IMR-90 (cell line): Measurements from ENCODE around the gene DCAF10. TPM values are rescaled to one million over a fixed set of nuclear protein-coding genes. Genes with fewer than 3 reads are reported as not detected.

Experiments
- ATAC-seq: fragments of 200-7000 bp; cut with Tn5 transposase; 2 replicates; pipeline ENCODE4 v1.9.1; 2020; ENCODE audit warnings: low read depth, mild to moderate bottlenecking, moderate library complexity
- BruUV-seq: library from RNA; stranded (reverse); fragments of 400-500 nt; replicated peaks from 2 replicates; lab custom pipeline; 2021; lab: Mats Ljungman, UMichigan
- CTCF ChIA-PET: fragments of 300-600 bp; formaldehyde crosslinking; extraction: SDS; loops from one replicate; lab custom pipeline; 2021; ENCODE audit warnings: antibody characterized with exemption; lab: Yijun Ruan, JAX
- POLR2A ChIA-PET: fragments of 300-600 bp; sonication (Branson Sonifier 250); formaldehyde crosslinking; loops from one replicate; lab custom pipeline; 2022; ENCODE audit warnings: antibody characterized with exemption; ENCODE audit not compliant: unreplicated experiment; lab: Charles Lee
- DNase-seq: peaks from one replicate; pipeline ENCODE4 v3.0.0; 2013
- H2AFZ ChIP-seq: replicated peaks from 2 replicates; pipeline ENCODE3; 2013; ENCODE audit warnings: low read length, mild to moderate bottlenecking; ENCODE audit not compliant: poor library complexity
- H2AK5ac ChIP-seq: 2 replicates; pipeline ENCODE4 v1.6.1; 2013; ENCODE audit warnings: low read depth, low read length, inconsistent platforms
- H2AK9ac ChIP-seq: replicated peaks from 2 replicates; pipeline ENCODE3; 2013; ENCODE audit warnings: mild to moderate bottlenecking, low read depth, low read length, moderate library complexity; ENCODE audit not compliant: poor library complexity
- H2BK120ac ChIP-seq: 2 replicates; pipeline ENCODE4 v1.6.1; 2013; ENCODE audit warnings: low read depth, low read length, inconsistent platforms
- H2BK15ac ChIP-seq: 3 replicates; pipeline ENCODE4 v1.6.1; 2013; ENCODE audit warnings: low read depth, low read length, inconsistent platforms
- H2BK20ac ChIP-seq: 2 replicates; pipeline ENCODE4 v1.6.1; 2013; ENCODE audit warnings: low read depth, mild to moderate bottlenecking, inconsistent platforms, low read length, moderate library complexity
- H2BK5ac ChIP-seq: 2 replicates; pipeline ENCODE4 v1.6.1; 2013; ENCODE audit warnings: mild to moderate bottlenecking, low read depth, low read length, inconsistent platforms; ENCODE audit not compliant: poor library complexity, severe bottlenecking
- H3K14ac ChIP-seq: replicated peaks from 2 replicates; pipeline ENCODE4 v1.6.1; 2013; ENCODE audit warnings: low read depth, low read length, inconsistent platforms
- H3K18ac ChIP-seq: 2 replicates; pipeline ENCODE4 v1.6.1; 2013; ENCODE audit warnings: low read depth, low read length, control low read depth
- H3K23ac ChIP-seq: 2 replicates; pipeline ENCODE4 v1.6.1; 2013; ENCODE audit warnings: low read depth, low read length, inconsistent platforms
- H3K27ac ChIP-seq: 2 replicates; pipeline ENCODE4 v1.5.1; 2013; ENCODE audit warnings: mild to moderate bottlenecking, control low read depth, low read length; ENCODE audit not compliant: insufficient read depth
- H3K27me3 ChIP-seq: 2 replicates; pipeline ENCODE4 v1.6.1; 2013; ENCODE audit warnings: low read length; ENCODE audit not compliant: control insufficient read depth, insufficient read depth
- H3K36me3 ChIP-seq: 2 replicates; pipeline ENCODE4 v1.6.1; 2013; ENCODE audit warnings: low read length, mixed read lengths; ENCODE audit not compliant: control insufficient read depth, insufficient read depth
- H3K4ac ChIP-seq: 2 replicates; pipeline ENCODE4 v1.6.1; 2013; ENCODE audit warnings: low read depth, low read length, inconsistent platforms
- H3K4me1 ChIP-seq: 2 replicates; pipeline ENCODE4 v1.6.1; 2013; ENCODE audit warnings: low read length, mixed read lengths; ENCODE audit not compliant: control insufficient read depth, insufficient read depth
- H3K4me2 ChIP-seq: 2 replicates; pipeline ENCODE4 v1.6.1; 2013; ENCODE audit warnings: low read depth, mild to moderate bottlenecking, control low read depth, low read length, moderate library complexity
- H3K4me3 ChIP-seq: 2 replicates; pipeline ENCODE4 v1.5.1; 2013; ENCODE audit warnings: low read depth, mild to moderate bottlenecking, control low read depth, low read length, moderate library complexity; ENCODE audit not compliant: insufficient read depth
- H3K56ac ChIP-seq: 2 replicates; pipeline ENCODE4 v1.6.1; 2013; ENCODE audit warnings: low read length, inconsistent platforms; ENCODE audit not compliant: insufficient read depth; ENCODE audit errors: extremely low read depth
- H3K79me1 ChIP-seq, 2 experiments: 2 replicates each; pipeline ENCODE4 v1.6.1; 2013; ENCODE audit warnings: low read length in 2 of 2, inconsistent platforms in 1 of 2, low read depth in 1 of 2
- H3K9ac ChIP-seq: 2 replicates; pipeline ENCODE4 v1.6.1; 2013; ENCODE audit warnings: low read depth, low read length, control low read depth
- H3K9me1 ChIP-seq: 2 replicates; pipeline ENCODE4 v1.6.1; 2013; ENCODE audit warnings: low read length, inconsistent platforms; ENCODE audit not compliant: insufficient read depth
- H3K9me3 ChIP-seq: 2 replicates; pipeline ENCODE4 v1.6.1; 2013; ENCODE audit warnings: low read length; ENCODE audit not compliant: control insufficient read depth, insufficient read depth
- H4K20me1 ChIP-seq: 2 replicates; pipeline ENCODE4 v1.6.1; 2013; ENCODE audit warnings: low read length, inconsistent platforms; ENCODE audit not compliant: insufficient read depth
- H4K5ac ChIP-seq: 2 replicates; pipeline ENCODE4 v1.6.1; 2013; ENCODE audit warnings: mild to moderate bottlenecking, low read depth, low read length, control low read depth
- H4K8ac ChIP-seq, 2 experiments: 2 replicates each; pipeline ENCODE4 v1.6.1; 2013; ENCODE audit warnings: low read depth in 2 of 2, low read length in 2 of 2, control low read depth in 1 of 2, inconsistent platforms in 1 of 2
- H4K91ac ChIP-seq: 2 replicates; pipeline ENCODE4 v1.6.1; 2013; ENCODE audit warnings: low read depth, low read length, inconsistent platforms; ENCODE audit not compliant: insufficient read depth
- CEBPB ChIP-seq: IDR thresholded peaks from 2 replicates; pipeline ENCODE4 v1.6.1; 2012; ENCODE audit warnings: low read depth, low read length, improper control_type of control experiment
- ELK1 ChIP-seq: fragments of 150-350 bp; IDR thresholded peaks from 2 replicates; pipeline ENCODE4 v1.6.1; 2016; ENCODE audit warnings: low read depth, mild to moderate bottlenecking, low read length, moderate library complexity, borderline replicate concordance
- WGBS, 2 experiments: methylation state at CpG; one replicate each; pipeline versions ENCODE4 v1.1.5 to v1.1.7; 2013; ENCODE audit warnings: missing lambda C conversion rate in 2 of 2; ENCODE audit not compliant: insufficient read length in 1 of 2; ENCODE audit errors: extremely low coverage in 2 of 2; 5-methylcytosine and 5-hydroxymethylcytosine counted together
- dilution Hi-C: fragments of 300-500 bp; cut with HindIII; formaldehyde crosslinking; loops from one replicate; pipeline ENCODE4 v1.14.3; 2018; ENCODE audit warnings: low sequenced_read_pairs; ENCODE audit not compliant: unreplicated experiment
- in situ Hi-C: fragments of 300-500 bp; cut with MboI; formaldehyde crosslinking; loops from 3 replicates; pipeline ENCODE4 v1.14.3; 2019; ENCODE audit warnings: low sequenced_read_pairs, inconsistent platforms, mixed read lengths
- intact Hi-C: fragments of 100-400 bp; cut with micrococcal nuclease; formaldehyde crosslinking; loops from 2 replicates; pipeline ENCODE4 v1.10.0; 2022
- polyA plus RNA-seq, 3 experiments: library from polyadenylated mRNA; depleted of rRNA; stranded (reverse); fragments of >200 nt; gene quantifications; 2 replicates each; pipeline ENCODE4 v1.2.3, GENCODE V29; 2012; ENCODE audit warnings: low replicate concordance in 1 of 3
- total RNA-seq: library from RNA; depleted of rRNA; stranded (reverse); fragments of >200 nt; gene quantifications from 2 replicates; pipeline ENCODE4 v1.2.3, GENCODE V29; 2012

DCAF10 gene
- total and polyA plus RNA-seq, 2 of the 4 experiments (the other 2 are of a cell fraction), result 17.1 to 19.4 TPM

DNA sequence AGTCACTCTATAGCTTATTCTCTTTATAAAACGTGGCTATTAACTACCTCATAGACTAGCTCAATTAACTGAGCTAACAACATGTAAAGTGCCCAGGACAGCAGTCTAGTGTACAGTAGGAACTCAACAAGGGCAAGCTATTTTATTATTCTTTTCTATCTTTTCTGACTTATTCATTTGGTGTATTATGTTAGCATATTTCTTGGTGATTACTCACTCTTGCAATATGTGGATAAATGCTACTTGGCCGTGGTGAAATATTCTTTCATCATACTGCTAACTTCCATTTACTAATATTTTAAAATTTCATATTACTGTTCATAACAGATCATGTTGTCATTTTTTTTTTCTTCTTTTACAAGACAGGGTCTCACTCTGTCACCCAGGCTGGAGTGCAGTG, 98.4 kb downstream of the DCAF10 start:
- Histone ChIP-seq H2BK5ac (peak overlapping the region; percentile 83), H3K4ac (peak overlapping the region; percentile 90), H3K4me2 (peak overlapping the region; percentile 62), H2BK15ac (no peak overlapping the region; the same call in 2 of the 3 replicates), H2BK120ac (peak overlapping the region; percentile 84; the same call in 1 of the 2 replicates), H2AFZ (no peak overlapping the region), H2AK5ac (peak overlapping the region; percentile 49), H3K4me1 (peaks cover 7% of the 10 kb centered on the region), H4K5ac (peak overlapping the region; percentile 53; the same call in 1 of the 2 replicates), H3K18ac (peak overlapping the region; percentile 71), H4K8ac (peak overlapping the region in 1 of 2 experiments; percentile 64; a peak in 2 of 4 replicates), H3K9me3 (no peaks in the 10 kb centered on the region), H4K91ac (peak overlapping the region; percentile 76; the same call in 1 of the 2 replicates), H3K4me3 (no peak overlapping the region), H3K27me3 (no peaks in the 10 kb centered on the region), H3K14ac (0 out of 2 replicates have a peak overlapping the region, but pooled peaks have one; percentile 80), H3K27ac (peak overlapping the region; percentile 91), H3K36me3 (peaks cover 17% of the 10 kb centered on the region), H3K79me1 (peaks cover 18 to 28% of the 10 kb centered on the region in 2 experiments), H3K9me1 (0 out of 2 replicates have a peak, but pooled peaks cover 4% of the 10 kb centered on the region), H2BK20ac (peak overlapping the region; percentile 88), H2AK9ac (no peak overlapping the region), H4K20me1 (no peaks in the 10 kb centered on the region), H3K23ac (peak overlapping the region; percentile 80; the same call in 1 of the 2 replicates), H3K9ac (no peak overlapping the region), H3K56ac (no peak overlapping the region)
- DNase-seq, result peak; percentile 74
- peak; percentile 53 for ATAC-seq
- CTCF ChIA-PET, result interaction anchor here (0.7 to 1.3 kb wide), 3 partner anchors 9 to 418 kb away, joined by 4 to 6 read pairs (median 4); no protein-coding TSS in a partner anchor
- no CpG with 5 or more reads among the region's 2 CpGs for WGBS, 2 experiments
- in situ Hi-C loops (no loop called here), intact Hi-C loops (no loop called here), dilution Hi-C loops (no loop called here)
- no TSS peak for BruUV-seq
- POLR2A ChIA-PET, result interaction anchor here (0.6 kb wide), 1 partner anchor 151 kb away, joined by 3 read pairs; no protein-coding TSS in a partner anchor
- TF ChIP-seq ELK1 (no peak), CEBPB (peak; percentile 83)
